KMS-11 (cell line): ENCODE results near the gene PTBP2.

Experiments used
- H2AFZ ChIP-seq: fragments of 200-600 bp; sonication (generic); 2 replicates; pipeline ENCODE4 v1.6.1; 2016; ENCODE audit warnings: antibody characterized with exemption, mixed run types, low read depth
- H3K27ac ChIP-seq: fragments of 200-600 bp; sonication (generic); 2 replicates; pipeline ENCODE4 v1.6.1; 2016; ENCODE audit warnings: mild to moderate bottlenecking, mixed run types
- H3K27me3 ChIP-seq: fragments of 200-600 bp; sonication (generic); 2 replicates; pipeline ENCODE4 v1.6.1; 2017; ENCODE audit warnings: mild to moderate bottlenecking, low read depth, mixed run types, moderate library complexity; ENCODE audit not compliant: insufficient read depth
- H3K36me3 ChIP-seq: fragments of 200-600 bp; sonication (generic); 2 replicates; pipeline ENCODE4 v1.6.1; 2017; ENCODE audit warnings: mild to moderate bottlenecking, mixed run types; ENCODE audit not compliant: insufficient read depth
- H3K4me1 ChIP-seq: fragments of 200-600 bp; sonication (generic); 2 replicates; pipeline ENCODE4 v1.6.1; 2016; ENCODE audit warnings: mild to moderate bottlenecking, low read depth, mixed run types; ENCODE audit not compliant: poor library complexity, severe bottlenecking
- H3K4me2 ChIP-seq: fragments of 200-600 bp; sonication (generic); 2 replicates; pipeline ENCODE4 v1.7.0; 2016; ENCODE audit warnings: mild to moderate bottlenecking, mixed run types
- H3K4me3 ChIP-seq: fragments of 200-600 bp; sonication (generic); IDR thresholded peaks from 2 replicates; pipeline ENCODE4 v1.6.1; 2017; ENCODE audit warnings: low read depth, low read length, mixed read lengths; ENCODE audit not compliant: insufficient read depth
- H3K79me2 ChIP-seq: fragments of 200-600 bp; sonication (generic); 2 replicates; pipeline ENCODE4 v1.6.1; 2016; ENCODE audit warnings: low read depth, mixed run types; ENCODE audit not compliant: insufficient read depth
- H3K9ac ChIP-seq: fragments of 200-600 bp; sonication (generic); 2 replicates; pipeline ENCODE4 v1.6.1; 2016; ENCODE audit warnings: mild to moderate bottlenecking, mixed run types
- H4K20me1 ChIP-seq: fragments of 200-600 bp; sonication (generic); 2 replicates; pipeline ENCODE4 v1.6.1; 2016; ENCODE audit warnings: mild to moderate bottlenecking, mixed run types; ENCODE audit not compliant: insufficient read depth
- TF ChIP-seq, protein P1 (sequence below): fragments of 200-600 bp; sonication (generic); conservative IDR thresholded peaks from 2 replicates; pipeline ENCODE4 v1.6.1; 2017; ENCODE audit warnings: low read depth, mild to moderate bottlenecking, antibody characterized with exemption, low read length, moderate library complexity, mixed read lengths

PTBP2 gene

DNA sequence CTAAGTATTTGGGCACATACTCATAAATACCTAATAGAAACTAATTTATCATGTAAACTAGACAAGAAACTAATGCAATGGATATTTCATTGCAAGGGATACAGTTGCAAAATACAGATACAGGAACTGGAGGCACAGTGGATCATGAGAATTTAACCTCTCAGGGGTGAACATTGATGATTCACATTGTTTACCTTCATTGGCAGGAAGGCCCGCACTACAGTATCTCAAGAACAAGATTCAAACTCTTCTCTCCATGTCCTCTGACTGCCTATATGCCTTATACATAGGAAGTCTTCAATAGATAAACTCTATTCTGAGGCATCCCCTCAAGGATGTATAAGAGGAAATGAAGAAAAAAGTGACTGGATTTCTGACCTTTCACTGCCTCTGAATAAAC, 18.4 kb upstream of the PTBP2 start:
- TF ChIP-seq, protein P1, sequence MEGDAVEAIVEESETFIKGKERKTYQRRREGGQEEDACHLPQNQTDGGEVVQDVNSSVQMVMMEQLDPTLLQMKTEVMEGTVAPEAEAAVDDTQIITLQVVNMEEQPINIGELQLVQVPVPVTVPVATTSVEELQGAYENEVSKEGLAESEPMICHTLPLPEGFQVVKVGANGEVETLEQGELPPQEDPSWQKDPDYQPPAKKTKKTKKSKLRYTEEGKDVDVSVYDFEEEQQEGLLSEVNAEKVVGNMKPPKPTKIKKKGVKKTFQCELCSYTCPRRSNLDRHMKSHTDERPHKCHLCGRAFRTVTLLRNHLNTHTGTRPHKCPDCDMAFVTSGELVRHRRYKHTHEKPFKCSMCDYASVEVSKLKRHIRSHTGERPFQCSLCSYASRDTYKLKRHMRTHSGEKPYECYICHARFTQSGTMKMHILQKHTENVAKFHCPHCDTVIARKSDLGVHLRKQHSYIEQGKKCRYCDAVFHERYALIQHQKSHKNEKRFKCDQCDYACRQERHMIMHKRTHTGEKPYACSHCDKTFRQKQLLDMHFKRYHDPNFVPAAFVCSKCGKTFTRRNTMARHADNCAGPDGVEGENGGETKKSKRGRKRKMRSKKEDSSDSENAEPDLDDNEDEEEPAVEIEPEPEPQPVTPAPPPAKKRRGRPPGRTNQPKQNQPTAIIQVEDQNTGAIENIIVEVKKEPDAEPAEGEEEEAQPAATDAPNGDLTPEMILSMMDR, result no peak
- H3K79me2 ChIP-seq, result no peaks in the 10 kb centered on the region
- no peaks in the 10 kb centered on the region for H3K36me3 ChIP-seq
- no peak overlapping the region for H2AFZ ChIP-seq
- H3K4me3 ChIP-seq, result no peak overlapping the region
- H3K4me2 ChIP-seq, result no peak overlapping the region
- H3K4me1 ChIP-seq, result no peaks in the 10 kb centered on the region
- H3K9ac ChIP-seq, result no peak overlapping the region
- no peak overlapping the region for H3K27ac ChIP-seq
- no peaks in the 10 kb centered on the region for H4K20me1 ChIP-seq
- no peaks in the 10 kb centered on the region for H3K27me3 ChIP-seq

DNA sequence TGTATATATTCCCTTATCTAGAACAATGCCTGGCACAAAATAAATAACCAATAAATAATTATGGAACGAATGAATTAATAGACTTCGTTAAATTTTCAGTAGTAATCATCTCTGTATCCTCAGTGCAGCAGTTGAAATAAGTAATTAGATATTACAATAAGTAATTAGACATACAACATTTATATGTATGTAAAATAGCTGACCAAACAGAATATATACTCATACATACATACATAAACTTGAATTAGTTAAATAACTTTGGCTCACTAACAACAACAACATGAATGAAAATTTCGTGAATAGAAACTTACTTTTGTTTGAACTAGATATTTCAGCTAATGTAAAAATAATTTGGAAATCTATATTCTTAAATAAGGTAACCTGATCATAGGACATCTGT, 14.6 kb upstream of the PTBP2 start:
- Histone ChIP-seq H3K4me3 (no peak overlapping the region), H2AFZ (no peak overlapping the region), H3K27ac (no peak overlapping the region), H3K27me3 (no peaks in the 10 kb centered on the region), H3K79me2 (no peaks in the 10 kb centered on the region), H4K20me1 (no peaks in the 10 kb centered on the region), H3K4me2 (no peak overlapping the region), H3K36me3 (no peaks in the 10 kb centered on the region), H3K9ac (no peak overlapping the region), H3K4me1 (no peaks in the 10 kb centered on the region)
- TF ChIP-seq, protein P1, result no peak

DNA sequence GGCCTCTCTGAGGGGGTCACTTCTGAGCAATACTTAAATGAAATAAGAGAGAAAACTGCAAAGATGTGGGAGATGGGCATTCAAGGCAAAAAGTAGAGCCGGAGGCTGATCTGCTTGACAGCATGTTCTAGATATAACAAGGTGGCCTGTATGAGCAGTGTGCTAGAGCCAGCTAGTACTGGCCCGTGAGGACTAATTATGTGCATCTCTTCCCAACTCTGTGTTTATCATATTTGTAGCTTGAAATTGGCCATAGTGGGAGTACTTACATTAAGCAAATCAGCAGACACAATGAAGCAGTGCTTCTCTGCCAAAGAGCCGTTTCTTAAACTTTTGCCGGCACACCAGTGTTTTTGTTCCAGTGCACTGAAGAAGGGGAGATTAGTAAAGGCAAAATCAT, 13.1 kb upstream of the PTBP2 start:
- TF ChIP-seq, protein P1, result no peak
- Histone ChIP-seq H3K9ac (no peak overlapping the region), H4K20me1 (no peaks in the 10 kb centered on the region), H3K27ac (no peak overlapping the region), H3K4me1 (no peaks in the 10 kb centered on the region), H3K4me3 (no peak overlapping the region), H3K79me2 (no peaks in the 10 kb centered on the region), H3K27me3 (no peaks in the 10 kb centered on the region), H3K36me3 (no peaks in the 10 kb centered on the region), H3K4me2 (no peak overlapping the region), H2AFZ (no peak overlapping the region)

DNA sequence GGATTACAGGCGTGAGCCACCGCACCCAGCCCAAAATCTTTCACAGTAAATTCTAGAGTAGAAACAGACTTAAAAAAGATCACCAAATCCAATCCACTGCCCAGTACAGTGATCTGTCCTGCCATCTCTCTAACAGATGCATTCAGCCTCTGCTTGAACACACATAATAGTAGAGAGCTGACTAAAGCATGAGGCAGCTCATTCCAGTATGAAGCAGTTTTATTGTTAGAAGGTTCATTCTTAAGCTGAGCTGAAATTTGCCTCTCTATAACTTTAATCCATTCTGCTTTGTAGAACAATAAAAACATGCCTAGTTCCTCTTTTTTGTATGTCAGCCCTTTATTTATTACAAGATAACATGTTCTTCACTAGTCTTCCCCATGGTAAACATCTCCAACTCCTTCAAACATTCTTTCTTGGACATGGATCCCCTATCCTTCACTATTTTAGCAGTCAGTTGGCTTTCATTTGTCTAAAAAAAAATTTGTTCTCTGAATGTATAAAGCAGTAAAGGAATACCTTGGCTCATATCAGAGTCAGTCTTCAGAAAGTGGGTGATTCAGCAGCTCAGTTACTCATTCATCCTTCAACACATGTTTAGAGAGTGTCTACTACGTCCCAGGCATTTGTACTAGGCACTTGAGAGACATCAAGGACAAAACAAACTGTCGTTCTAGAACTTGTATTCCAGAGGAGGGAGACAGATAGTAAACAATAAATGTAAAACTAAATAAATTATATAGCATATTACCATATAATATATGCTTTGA, 10.7 kb upstream of the PTBP2 start:
- no peaks in the 10 kb centered on the region for H3K36me3 ChIP-seq
- H3K4me3 ChIP-seq, result no peak overlapping the region
- no peaks in the 10 kb centered on the region for H3K4me1 ChIP-seq
- no peak overlapping the region for H3K4me2 ChIP-seq
- no peak overlapping the region for H2AFZ ChIP-seq
- no peaks in the 10 kb centered on the region for H4K20me1 ChIP-seq
- H3K9ac ChIP-seq, result no peak overlapping the region
- no peak overlapping the region for H3K27ac ChIP-seq
- H3K27me3 ChIP-seq, result no peaks in the 10 kb centered on the region
- TF ChIP-seq, protein P1, result no peak
- H3K79me2 ChIP-seq, result no peaks in the 10 kb centered on the region
